ENCODE data around the gene DHX58.

DHX58 gene

GRCh38 chr17:42087736-42088705 lies 24.5 kb downstream of the DHX58 start:
- no peak for DNase-seq (ENCODE audit: low read depth, low spot score)

GRCh38 chr17:42087042-42087701 lies 25.3 kb downstream of the DHX58 start:
- no peak for DNase-seq (ENCODE audit: low read depth, low spot score)

- no peak for DNase-seq (ENCODE audit: low read depth, low spot score)
These were observed 30.9 kb downstream of the DHX58 start for GRCh38 chr17:42081516-42082129.

GRCh38 chr17:42079541-42079940 lies 33.0 kb downstream of the DHX58 start:
- no peak for DNase-seq (ENCODE audit: low read depth, low spot score)

- no peak for DNase-seq (ENCODE audit: low read depth, low spot score)
These were observed 34.0 kb downstream of the DHX58 start for GRCh38 chr17:42078396-42079043.

- DNase-seq (ENCODE audit: low read depth, low spot score) = no peak
These were observed 34.8 kb downstream of the DHX58 start for GRCh38 chr17:42077755-42078154.

GRCh38 chr17:42076797-42077559 lies 35.5 kb downstream of the DHX58 start:
- no peak for DNase-seq (ENCODE audit: low read depth, low spot score)

GRCh38 chr17:42075789-42076188 lies 36.7 kb downstream of the DHX58 start:
- DNase-seq (ENCODE audit: low read depth, low spot score) = no peak

- DNase-seq (ENCODE audit: low read depth, low spot score) = no peak
These were observed 40.0 kb downstream of the DHX58 start for GRCh38 chr17:42072323-42073187.

GRCh38 chr17:42071810-42072209 lies 40.7 kb downstream of the DHX58 start:
- DNase-seq (ENCODE audit: low read depth, low spot score) = no peak

GRCh38 chr17:42068979-42069378 lies 43.5 kb downstream of the DHX58 start:
- no peak for DNase-seq (ENCODE audit: low read depth, low spot score)

GRCh38 chr17:42067371-42068091 lies 45.0 kb downstream of the DHX58 start:
- no peak for DNase-seq (ENCODE audit: low read depth, low spot score)

GRCh38 chr17:42065201-42065600 lies 47.3 kb downstream of the DHX58 start:
- DNase-seq (ENCODE audit: low read depth, low spot score) = no peak

GRCh38 chr17:42062681-42063080 lies 49.8 kb downstream of the DHX58 start:
- DNase-seq (ENCODE audit: low read depth, low spot score) = no peak

- no peak for DNase-seq (ENCODE audit: low read depth, low spot score)
These were observed 50.6 kb downstream of the DHX58 start for GRCh38 chr17:42061646-42062487.

GRCh38 chr17:42060231-42060630 lies 52.3 kb downstream of the DHX58 start:
- no peak for DNase-seq (ENCODE audit: low read depth, low spot score)

GRCh38 chr17:42059815-42060214 lies 52.7 kb downstream of the DHX58 start:
- no peak for DNase-seq (ENCODE audit: low read depth, low spot score)

GRCh38 chr17:42058063-42058462 lies 54.5 kb downstream of the DHX58 start:
- no peak for DNase-seq (ENCODE audit: low read depth, low spot score)

- DNase-seq (ENCODE audit: low read depth, low spot score) = no peak
These were observed 55.9 kb downstream of the DHX58 start for GRCh38 chr17:42056635-42057034.
